Large intestine (tissue), 3 donors: ENCODE measurements around the gene TMCC2. TPM values are rescaled to one million over a fixed set of nuclear protein-coding genes. Genes with fewer than 3 reads are reported as not detected.

Experiments
- DNase-seq, 2 donors: peaks; one replicate each; pipeline versions ENCODE4 v3.0.0 to v3.0.0-alpha.2; 2013
- H3K27ac ChIP-seq: one replicate; pipeline ENCODE4 v1.5.1; 2013; ENCODE audit warnings: low read length
- H3K27me3 ChIP-seq: 2 replicates; pipeline ENCODE4 v1.6.1; 2013; ENCODE audit warnings: low read length; ENCODE audit not compliant: control insufficient read depth, insufficient read depth
- H3K36me3 ChIP-seq: 2 replicates; pipeline ENCODE4 v1.6.1; 2013; ENCODE audit warnings: low read length; ENCODE audit not compliant: control insufficient read depth, insufficient read depth
- H3K4me1 ChIP-seq: one replicate; pipeline ENCODE4 v1.6.1; 2013; ENCODE audit warnings: low read length; ENCODE audit not compliant: control insufficient read depth, insufficient read depth
- H3K4me3 ChIP-seq: one replicate; pipeline ENCODE4 v1.5.1; 2013; ENCODE audit warnings: low read length
- H3K9me3 ChIP-seq: one replicate; pipeline ENCODE4 v1.6.1; 2013; ENCODE audit warnings: mild to moderate bottlenecking, low read depth, low read length, moderate library complexity; ENCODE audit not compliant: control insufficient read depth
- WGBS: methylation state at CpG from one replicate; pipeline ENCODE4 v1.1.5; 2013; ENCODE audit warnings: low lambda C conversion rate; ENCODE audit not compliant: insufficient coverage; 5-methylcytosine and 5-hydroxymethylcytosine counted together
- polyA plus RNA-seq: library from polyadenylated mRNA; unstranded; fragments of 120-200 nt; gene quantifications from one replicate; pipeline ENCODE4 v1.2.1, GENCODE V29; 2013

TMCC2 gene
- polyA plus RNA-seq, 1 donor: 6.2 TPM

- Histone ChIP-seq H3K4me3 (no peak overlapping the region), H3K4me1 (peaks cover 50% of the 10 kb centered on the region), H3K27ac (no peak overlapping the region), H3K27me3 (no peaks in the 10 kb centered on the region), H3K9me3 (no peaks in the 10 kb centered on the region), H3K36me3 (peaks cover 52% of the 10 kb centered on the region)
- no CpG with 5 or more reads among the region's 20 CpGs for WGBS
- DNase-seq: no peak
Measured at GRCh38 chr1:205303247-205303888, 75.6 kb downstream of the TMCC2 start.

GRCh38 chr1:205304046-205304694 is 76.4 kb downstream of the TMCC2 start:
- H3K27ac ChIP-seq: no peak overlapping the region
- no peaks in the 10 kb centered on the region for H3K27me3 ChIP-seq
- WGBS: no CpG with 5 or more reads among the region's 19 CpGs
- no peaks in the 10 kb centered on the region for H3K9me3 ChIP-seq
- H3K4me3 ChIP-seq: no peak overlapping the region
- DNase-seq: no peak
- peaks cover 58% of the 10 kb centered on the region for H3K4me1 ChIP-seq
- peaks cover 60% of the 10 kb centered on the region for H3K36me3 ChIP-seq

- Histone ChIP-seq H3K4me1 (peaks cover 61% of the 10 kb centered on the region), H3K9me3 (no peaks in the 10 kb centered on the region), H3K27ac (no peak overlapping the region), H3K4me3 (no peak overlapping the region), H3K36me3 (peaks cover 65% of the 10 kb centered on the region), H3K27me3 (no peaks in the 10 kb centered on the region)
- no CpG with 5 or more reads among the region's 1 CpG for WGBS
- no peak for DNase-seq
Measured at GRCh38 chr1:205304695-205305070, 76.9 kb downstream of the TMCC2 start.

- Histone ChIP-seq H3K27me3 (no peaks in the 10 kb centered on the region), H3K4me1 (peaks cover 52% of the 10 kb centered on the region), H3K9me3 (no peaks in the 10 kb centered on the region), H3K4me3 (no peak overlapping the region), H3K36me3 (peaks cover 89% of the 10 kb centered on the region), H3K27ac (peak overlapping the region; percentile 77)
- no CpG with 5 or more reads among the region's 7 CpGs for WGBS
- DNase-seq: peak; percentile 93 to 97
Measured at GRCh38 chr1:205306929-205307566, 79.3 kb downstream of the TMCC2 start.

GRCh38 chr1:205309741-205310140 is 82.0 kb downstream of the TMCC2 start:
- peaks cover 70% of the 10 kb centered on the region for H3K36me3 ChIP-seq
- no peak overlapping the region for H3K27ac ChIP-seq
- no peak for DNase-seq
- no peaks in the 10 kb centered on the region for H3K9me3 ChIP-seq
- no peak overlapping the region for H3K4me3 ChIP-seq
- WGBS: no CpG with 5 or more reads among the region's 1 CpG
- peaks cover 55% of the 10 kb centered on the region for H3K4me1 ChIP-seq
- no peaks in the 10 kb centered on the region for H3K27me3 ChIP-seq

- WGBS: no CpG with 5 or more reads among the region's 8 CpGs
- Histone ChIP-seq H3K4me1 (peaks cover 66% of the 10 kb centered on the region), H3K27me3 (no peaks in the 10 kb centered on the region), H3K27ac (no peak overlapping the region), H3K9me3 (no peaks in the 10 kb centered on the region), H3K36me3 (peaks cover 57% of the 10 kb centered on the region), H3K4me3 (no peak overlapping the region)
- DNase-seq: no peak
Measured at GRCh38 chr1:205310976-205311704, 83.4 kb downstream of the TMCC2 start.

GRCh38 chr1:205312866-205313562 is 85.3 kb downstream of the TMCC2 start:
- Histone ChIP-seq H3K27me3 (no peaks in the 10 kb centered on the region), H3K36me3 (peaks cover 42% of the 10 kb centered on the region), H3K4me3 (no peak overlapping the region), H3K27ac (peak overlapping the region; percentile 30), H3K9me3 (no peaks in the 10 kb centered on the region), H3K4me1 (peaks cover 68% of the 10 kb centered on the region)
- DNase-seq: no peak
- no CpG with 5 or more reads among the region's 10 CpGs for WGBS

- Histone ChIP-seq H3K27me3 (no peaks in the 10 kb centered on the region), H3K4me3 (no peak overlapping the region), H3K36me3 (peaks cover 35% of the 10 kb centered on the region), H3K9me3 (no peaks in the 10 kb centered on the region), H3K27ac (peak overlapping the region; percentile 30), H3K4me1 (peaks cover 68% of the 10 kb centered on the region)
- DNase-seq: peak in 1 of 2 donors; percentile 52
- 70% methylated on average over 2 of the region's 21 CpGs for WGBS
Measured at GRCh38 chr1:205313563-205314308, 86.0 kb downstream of the TMCC2 start.

- Histone ChIP-seq H3K36me3 (peaks cover 21% of the 10 kb centered on the region), H3K27me3 (no peaks in the 10 kb centered on the region), H3K9me3 (no peaks in the 10 kb centered on the region), H3K4me3 (no peak overlapping the region), H3K27ac (peak overlapping the region; percentile 92), H3K4me1 (peaks cover 66% of the 10 kb centered on the region)
- no CpG with 5 or more reads among the region's 5 CpGs for WGBS
- peak in 1 of 2 donors; percentile 79 for DNase-seq
Measured at GRCh38 chr1:205315008-205315618, 87.4 kb downstream of the TMCC2 start.
